K562 (cell line): ENCODE data around the gene B3GNT9. TPM values are rescaled to one million over a fixed set of nuclear protein-coding genes. Genes with fewer than 3 reads are reported as not detected.

ENCODE experiments used
- EP300 ChIP-seq: IDR thresholded peaks from 2 replicates; pipeline ENCODE4 v1.6.1; 2012; ENCODE audit warnings: low read length, improper control_type of control experiment
- HDAC3 ChIP-seq: fragments of 450-650 bp; IDR thresholded peaks from 2 replicates; pipeline ENCODE4 v1.6.1; 2018; ENCODE audit warnings: borderline replicate concordance, mild to moderate bottlenecking, moderate library complexity; ENCODE audit not compliant: partially characterized antibody
- HMG20A ChIP-seq: fragments of 450-650 bp; formaldehyde crosslinking; conservative IDR thresholded peaks from 2 replicates; pipeline ENCODE4 v1.4.0; 2020; ENCODE audit warnings: mild to moderate bottlenecking, mixed read lengths
- HNRNPK ChIP-seq: fragments of 200-400 bp; formaldehyde crosslinking; IDR thresholded peaks from one replicate; pipeline ENCODE4 v1.6.1; 2018; ENCODE audit warnings: mild to moderate bottlenecking, low read depth, low read length; ENCODE audit not compliant: poor library complexity, severe bottlenecking
- KAT8 ChIP-seq: fragments of 450-650 bp; IDR thresholded peaks from 2 replicates; pipeline ENCODE4 v1.6.1; 2016; ENCODE audit warnings: low read depth, mild to moderate bottlenecking
- RBM17 ChIP-seq: fragments of 200-400 bp; formaldehyde crosslinking; IDR thresholded peaks from 2 replicates; pipeline ENCODE4 v1.6.1; 2017; ENCODE audit warnings: low read depth, mild to moderate bottlenecking, low read length, borderline replicate concordance
- RCOR1 ChIP-seq, 2 experiments: IDR thresholded peaks; 2 replicates each; pipeline ENCODE4 v1.6.1; 2012; ENCODE audit warnings: low read depth in 2 of 2, low read length in 2 of 2, borderline replicate concordance in 1 of 2, improper control_type of control experiment in 1 of 2
- SP1 ChIP-seq: sonication (generic); formaldehyde crosslinking; IDR thresholded peaks from 2 replicates; pipeline ENCODE4 v1.8.1; 2022; ENCODE audit warnings: mild to moderate bottlenecking, missing genetic modification reagents
- SRSF3 ChIP-seq: fragments of 200-400 bp; formaldehyde crosslinking; IDR thresholded peaks from 2 replicates; pipeline ENCODE4 v1.6.1; 2016; ENCODE audit warnings: mild to moderate bottlenecking, low read length, moderate library complexity; ENCODE audit not compliant: insufficient read depth
- TCF7 ChIP-seq: sonication (generic); IDR thresholded peaks from 2 replicates; pipeline ENCODE4 v1.6.1; 2016; ENCODE audit warnings: antibody characterized with exemption, borderline replicate concordance
- THAP12 ChIP-seq: fragments of 250-450 bp; sonication (Bioruptor Pico); IDR thresholded peaks from 2 replicates; pipeline ENCODE4 v1.9.0; 2021; ENCODE audit warnings: mild to moderate bottlenecking, inconsistent platforms
- ZBTB9 ChIP-seq: fragments of 450-650 bp; formaldehyde crosslinking; IDR thresholded peaks from 2 replicates; pipeline ENCODE4 v1.4.0; 2020; ENCODE audit warnings: mild to moderate bottlenecking, moderate library complexity
- ZNF407 ChIP-seq: fragments of 450-650 bp; IDR thresholded peaks from 2 replicates; pipeline ENCODE4 v1.6.1; 2016; ENCODE audit warnings: low read depth
- polyA plus RNA-seq, 8 experiments: library from polyadenylated mRNA; depleted of rRNA in 4 of 8; stranded (reverse) in 5 of 8; unstranded in 3 of 8; fragments of >200 nt; fragmentation: Nextera tagmentation in 2 of 8; fragmentation: Illumina TruSeq in 1 of 8; extraction: Ambion mirVana in 2 of 8; extraction: Trizol in 1 of 8; gene quantifications; 2 replicates each; pipeline versions ENCODE4 v1.2.1 to v1.2.3, GENCODE V29; 2011 to 2014; ENCODE audit warnings: inconsistent platforms in 1 of 8, missing spikeins in 1 of 8
- total RNA-seq, 7 experiments: library from RNA; depleted of rRNA in 6 of 7; stranded (reverse); fragments of >200 nt in 6 of 7; fragmentation: Illumina TruSeq in 2 of 7; extraction: Trizol in 2 of 7; gene quantifications; 2 replicates each; pipeline versions ENCODE4 v1.2.1 to v1.2.3, GENCODE V29; 2011 to 2021; ENCODE audit warnings: low replicate concordance in 1 of 7

The B3GNT9 gene
- total and polyA plus RNA-seq, 9 of the 15 experiments (the other 6 are each of a cell fraction or from before 2014, with no cell fraction given) = 0.01 to 1.8 (median 1.1) TPM; not detected in 1

GRCh38 chr16:67191995-67192681 lies 41.3 kb upstream of the B3GNT9 start, which contains the start of gene E2F4 (continued):
- TF ChIP-seq RBM17 (no peak), SP1 (CRISPR knock-in tag) (peak; percentile 69), THAP12 (CRISPR knock-in tag) (peak; percentile 39; the same call in 1 of the 2 replicates), HMG20A (CRISPR knock-in tag) (no peak), TCF7 (no peak), ZNF407 (no peak), HNRNPK (no peak), SRSF3 (no peak), RCOR1 (IDR thresholded peaks at IDR 0.05; ENCODE audit: borderline replicate concordance in 1 of 2, low read depth in 2 of 2, low read length in 2 of 2) (peak in 1 of 2 experiments; percentile 63; a peak in 2 of 4 replicates), KAT8 (no peak), ZBTB9 (peak; percentile 63; the same call in 1 of the 2 replicates), EP300 (peak; percentile 41; the same call in 1 of the 2 replicates), HDAC3 (no peak)
